IPS-NIHi7 (cell line): ENCODE measurements around the gene C1QTNF6.

Experiments used
- DNase-seq: peaks from one replicate; pipeline ENCODE4 v3.0.0; 2012; ENCODE audit warnings: mixed read lengths; ENCODE audit errors: extremely low spot score

C1QTNF6 gene

GRCh38 chr22:37141971-37142370, 46.1 kb downstream of the C1QTNF6 start:
- no peak for DNase-seq

- DNase-seq: no peak
Observed at GRCh38 chr22:37141476-37141875, 46.6 kb downstream of the C1QTNF6 start.

- no peak for DNase-seq
Observed at GRCh38 chr22:37140686-37141323, 47.2 kb downstream of the C1QTNF6 start.

GRCh38 chr22:37139762-37140161, 48.3 kb downstream of the C1QTNF6 start:
- DNase-seq: no peak

GRCh38 chr22:37138849-37139561, 49.0 kb downstream of the C1QTNF6 start:
- DNase-seq: no peak

- DNase-seq: no peak
Observed at GRCh38 chr22:37137903-37138665, 50.0 kb downstream of the C1QTNF6 start.

- no peak for DNase-seq
Observed at GRCh38 chr22:37137131-37137530, 50.9 kb downstream of the C1QTNF6 start.

GRCh38 chr22:37135023-37135422, 53.0 kb downstream of the C1QTNF6 start:
- no peak for DNase-seq

- no peak for DNase-seq
Observed at GRCh38 chr22:37133304-37134018, 54.6 kb downstream of the C1QTNF6 start.

- no peak for DNase-seq
Observed at GRCh38 chr22:37132773-37133172, 55.3 kb downstream of the C1QTNF6 start.
